Skeletal muscle satellite cell (primary cell): ENCODE measurements around the gene DDX60.
A peak's percentile ranks its signal among the peaks of the same experiment; 100 is the strongest.
"Not testable (repeated sequence)": the region's sequence is repeated elsewhere in the genome, so short reads cannot be mapped to it uniquely, and the experiment has no call there.

Experiments used
- H3K27me3 ChIP-seq: 2 replicates; pipeline ENCODE4 v1.7.0; 2013; ENCODE audit warnings: low read length; ENCODE audit not compliant: control insufficient read depth, insufficient read depth
- H3K36me3 ChIP-seq: 2 replicates; pipeline ENCODE4 v1.7.0; 2013; ENCODE audit warnings: mild to moderate bottlenecking, control low read depth, low read length; ENCODE audit not compliant: insufficient read depth
- H3K4me1 ChIP-seq: 2 replicates; pipeline ENCODE4 v1.7.0; 2013; ENCODE audit warnings: low read length; ENCODE audit not compliant: control insufficient read depth, insufficient read depth
- H3K4me2 ChIP-seq: 2 replicates; pipeline ENCODE4 v1.7.0; 2013; ENCODE audit warnings: mild to moderate bottlenecking, low read length
- H3K4me3 ChIP-seq: 2 replicates; pipeline ENCODE4 v1.7.0; 2013; ENCODE audit warnings: low read length
- H3K9ac ChIP-seq: 2 replicates; pipeline ENCODE4 v1.7.0; 2013; ENCODE audit warnings: mild to moderate bottlenecking, low read depth, low read length, moderate library complexity
- H3K9me3 ChIP-seq: replicated peaks from 2 replicates; pipeline ENCODE4 v1.7.0; 2013; ENCODE audit warnings: mild to moderate bottlenecking, control low read depth, low read length

The DDX60 gene

GRCh38 chr4:168334053-168334452, 15.5 kb upstream of the DDX60 start:
- Histone ChIP-seq H3K9ac (no peak overlapping the region), H3K4me1 (no peaks in the 10 kb centered on the region), H3K9me3 (no peaks in the 10 kb centered on the region)

GRCh38 chr4:168330575-168330974, 12.0 kb upstream of the DDX60 start:
- H3K4me1 ChIP-seq, H3K27me3 ChIP-seq, H3K9me3 ChIP-seq, H3K4me2 ChIP-seq, H3K9ac ChIP-seq, H3K4me3 ChIP-seq, H3K36me3 ChIP-seq: not testable (repeated sequence)

More at GRCh38 chr4:168334053-168334452, 15.5 kb upstream of the DDX60 start:
- H3K4me2 ChIP-seq: no peak overlapping the region
- H3K27me3 ChIP-seq: no peaks in the 10 kb centered on the region
- no peaks in the 10 kb centered on the region for H3K36me3 ChIP-seq
- no peak overlapping the region for H3K4me3 ChIP-seq

DNA sequence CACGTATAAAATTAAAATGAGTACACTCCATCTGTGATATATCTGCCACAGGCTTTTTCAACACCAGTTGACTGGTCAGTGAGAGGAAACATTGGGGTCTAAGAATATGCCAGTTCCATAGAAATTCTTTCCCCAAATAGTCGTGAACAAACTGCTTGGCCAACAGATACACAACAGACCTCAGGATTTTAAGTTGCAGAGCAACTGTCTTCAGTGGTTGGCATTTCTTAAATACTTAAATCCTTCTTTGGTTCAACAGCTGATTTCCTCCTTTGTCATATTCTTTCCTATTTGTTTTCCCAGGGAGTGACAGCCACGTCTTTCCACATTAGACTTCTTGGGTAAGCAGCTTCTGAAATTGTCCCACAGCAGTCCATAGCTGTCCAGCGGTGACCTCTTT, 7.0 kb upstream of the DDX60 start:
- Histone ChIP-seq H3K4me3 (no peak overlapping the region), H3K9me3 (no peaks in the 10 kb centered on the region), H3K27me3 (no peaks in the 10 kb centered on the region), H3K4me2 (no peak overlapping the region), H3K9ac (no peak overlapping the region), H3K4me1 (no peaks in the 10 kb centered on the region), H3K36me3 (no peaks in the 10 kb centered on the region)

- H3K4me1 ChIP-seq: peaks cover 6% of the 10 kb centered on the region
- no peak overlapping the region for H3K4me3 ChIP-seq
- no peak overlapping the region for H3K4me2 ChIP-seq
These were observed 2.5 kb upstream of the DDX60 start for GRCh38 chr4:168321006-168321405.

DNA sequence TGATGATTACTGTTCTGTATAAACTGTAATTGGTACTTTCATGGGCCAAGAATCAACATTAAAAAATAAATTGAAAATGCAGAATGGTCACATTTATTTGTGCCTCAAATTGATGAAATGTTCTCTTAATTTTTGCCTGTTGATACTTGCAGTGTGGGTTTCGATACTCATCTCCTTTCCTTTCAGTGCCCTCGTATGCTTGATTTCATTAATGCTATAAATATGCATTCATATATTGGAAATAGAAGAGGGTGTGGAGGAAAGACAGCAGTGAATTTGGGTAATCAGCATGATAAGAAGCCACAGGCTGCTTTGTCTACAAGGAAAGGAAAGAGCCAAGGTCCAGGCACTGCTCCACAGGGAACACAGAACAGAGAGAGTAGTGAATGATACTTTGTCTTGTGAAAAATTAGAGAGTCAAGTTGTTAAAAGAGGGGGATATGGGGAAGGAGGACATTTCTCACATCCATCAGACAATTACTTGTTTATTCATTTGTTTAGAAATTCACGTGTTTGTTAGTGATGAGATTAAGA, 1.0 kb upstream of the DDX60 start:
- H3K4me3 ChIP-seq: no peak overlapping the region
- no peaks in the 10 kb centered on the region for H3K36me3 ChIP-seq
- no peaks in the 10 kb centered on the region for H3K27me3 ChIP-seq
- H3K9me3 ChIP-seq: no peaks in the 10 kb centered on the region
- H3K4me2 ChIP-seq: peak overlapping the region; percentile 79
- peak overlapping the region; percentile 92 for H3K9ac ChIP-seq
- H3K4me1 ChIP-seq: peaks cover 6% of the 10 kb centered on the region

More at GRCh38 chr4:168321006-168321405, 2.5 kb upstream of the DDX60 start:
- Histone ChIP-seq H3K9ac (no peak overlapping the region), H3K27me3 (no peaks in the 10 kb centered on the region), H3K36me3 (no peaks in the 10 kb centered on the region), H3K9me3 (no peaks in the 10 kb centered on the region)

GRCh38 chr4:168317621-168318020, 931 bp downstream of the DDX60 start:
- Histone ChIP-seq H3K4me2 (peak overlapping the region; percentile 79), H3K9ac (peak overlapping the region; percentile 92), H3K27me3 (no peaks in the 10 kb centered on the region), H3K4me1 (peaks cover 6% of the 10 kb centered on the region), H3K4me3 (no peak overlapping the region), H3K36me3 (no peaks in the 10 kb centered on the region), H3K9me3 (no peaks in the 10 kb centered on the region)

- H3K4me3 ChIP-seq: no peak overlapping the region
- no peaks in the 10 kb centered on the region for H3K9me3 ChIP-seq
- H3K9ac ChIP-seq: no peak overlapping the region
- no peaks in the 10 kb centered on the region for H3K36me3 ChIP-seq
- H3K4me1 ChIP-seq: no peaks in the 10 kb centered on the region
- no peak overlapping the region for H3K4me2 ChIP-seq
- H3K27me3 ChIP-seq: no peaks in the 10 kb centered on the region
These were observed 8.8 kb downstream of the DDX60 start for GRCh38 chr4:168309781-168310180.

DNA sequence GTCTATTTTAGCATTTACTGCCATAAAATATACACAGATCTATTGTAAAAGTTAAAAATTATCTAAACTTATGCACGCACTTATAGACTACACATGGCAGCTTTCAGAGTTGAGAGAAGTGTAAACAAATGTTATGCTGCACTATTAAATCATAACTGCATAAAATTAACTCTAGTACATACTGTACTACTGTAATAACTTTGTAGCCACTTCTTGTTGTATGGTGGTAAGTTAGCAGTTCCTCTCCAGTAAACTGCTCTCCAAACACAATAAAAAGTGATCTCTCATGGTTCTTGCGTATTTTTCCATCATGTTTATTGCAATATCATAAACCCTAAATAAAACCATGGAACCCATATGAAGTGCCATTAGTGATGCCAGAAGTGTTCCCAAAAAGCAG, 9.6 kb downstream of the DDX60 start:
- H3K9ac ChIP-seq: no peak overlapping the region
- H3K9me3 ChIP-seq: no peaks in the 10 kb centered on the region
- no peaks in the 10 kb centered on the region for H3K36me3 ChIP-seq
- H3K4me3 ChIP-seq: no peak overlapping the region
- no peaks in the 10 kb centered on the region for H3K4me1 ChIP-seq
- no peak overlapping the region for H3K4me2 ChIP-seq
- H3K27me3 ChIP-seq: no peaks in the 10 kb centered on the region

- H3K36me3 ChIP-seq: no peaks in the 10 kb centered on the region
- no peaks in the 10 kb centered on the region for H3K9me3 ChIP-seq
- no peak overlapping the region for H3K4me2 ChIP-seq
- H3K4me1 ChIP-seq: no peaks in the 10 kb centered on the region
- H3K4me3 ChIP-seq: no peak overlapping the region
- no peak overlapping the region for H3K9ac ChIP-seq
- H3K27me3 ChIP-seq: no peaks in the 10 kb centered on the region
These were observed 12.1 kb downstream of the DDX60 start for GRCh38 chr4:168306476-168306875.

DNA sequence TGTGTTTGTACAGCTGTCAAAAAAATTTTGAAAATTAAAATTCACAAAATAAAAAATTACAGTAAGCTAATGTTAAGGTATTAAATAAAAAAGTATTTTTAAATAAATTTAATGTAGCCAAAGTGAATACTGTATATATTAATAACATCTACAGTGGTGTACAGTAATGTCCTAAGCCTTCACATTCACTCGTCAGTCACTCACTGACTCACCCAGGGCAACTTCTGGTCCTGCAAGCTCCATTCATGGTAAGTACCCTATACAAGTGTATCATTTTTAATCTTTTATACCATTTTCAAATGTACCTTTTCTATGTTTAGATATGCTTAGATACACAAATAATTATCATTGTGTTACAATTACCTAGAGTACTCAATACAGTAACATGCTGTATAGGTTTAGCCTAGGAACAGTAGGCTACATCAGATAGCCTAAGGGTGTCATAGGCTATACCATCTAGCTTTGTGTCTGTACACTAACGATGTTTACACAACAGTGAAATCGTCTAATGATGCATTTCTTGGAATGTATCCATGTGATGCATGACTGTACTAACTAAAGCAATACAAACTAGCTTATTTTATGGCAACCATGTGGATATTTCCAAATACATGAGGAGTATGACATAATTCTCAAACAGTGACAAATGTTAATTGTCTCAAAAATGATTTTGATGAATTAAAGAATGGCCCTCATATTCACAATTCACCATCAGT, 13.7 kb downstream of the DDX60 start:
- Histone ChIP-seq H3K4me3 (no peak overlapping the region), H3K9me3 (no peaks in the 10 kb centered on the region), H3K36me3 (no peaks in the 10 kb centered on the region), H3K4me2 (no peak overlapping the region), H3K27me3 (no peaks in the 10 kb centered on the region), H3K9ac (no peak overlapping the region), H3K4me1 (no peaks in the 10 kb centered on the region)

GRCh38 chr4:168303430-168303829, 15.1 kb downstream of the DDX60 start:
- not testable (repeated sequence) for H3K9me3 ChIP-seq, H3K4me2 ChIP-seq, H3K9ac ChIP-seq, H3K4me3 ChIP-seq, H3K36me3 ChIP-seq, H3K27me3 ChIP-seq, H3K4me1 ChIP-seq

- no peaks in the 10 kb centered on the region for H3K4me1 ChIP-seq
- H3K9ac ChIP-seq: no peak overlapping the region
- no peaks in the 10 kb centered on the region for H3K36me3 ChIP-seq
- no peak overlapping the region for H3K4me3 ChIP-seq
- no peaks in the 10 kb centered on the region for H3K9me3 ChIP-seq
- no peaks in the 10 kb centered on the region for H3K27me3 ChIP-seq
- no peak overlapping the region for H3K4me2 ChIP-seq
These were observed 25.1 kb downstream of the DDX60 start for GRCh38 chr4:168293386-168293975.
